ENCODE data around the gene TRAPPC11.

TRAPPC11 gene

GRCh38 chr4:183738961-183739360, 79.9 kb downstream of the TRAPPC11 start:
- H3K27ac Mint-ChIP-seq: no peak overlapping the region
- H3K27me3 Mint-ChIP-seq (ENCODE audit: low read depth): peaks cover 4% of the 10 kb centered on the region
- H3K4me3 Mint-ChIP-seq: no peak overlapping the region
- DNase-seq (ENCODE audit: low spot score): no peak
- H3K4me1 Mint-ChIP-seq (ENCODE audit: low read depth): no peaks in the 10 kb centered on the region
- H3K9me3 Mint-ChIP-seq: no peaks in the 10 kb centered on the region
- H3K36me3 Mint-ChIP-seq (ENCODE audit: low read depth): no peaks in the 10 kb centered on the region

- Mint-ChIP-seq H3K27ac (no peak overlapping the region), H3K9me3 (no peaks in the 10 kb centered on the region), H3K4me1 (ENCODE audit: low read depth) (no peaks in the 10 kb centered on the region), H3K27me3 (ENCODE audit: low read depth) (peaks cover 8% of the 10 kb centered on the region), H3K36me3 (ENCODE audit: low read depth) (no peaks in the 10 kb centered on the region), H3K4me3 (no peak overlapping the region)
- no peak for DNase-seq (ENCODE audit: low spot score)
Observed at GRCh38 chr4:183746305-183747229, 87.5 kb downstream of the TRAPPC11 start.

- H3K36me3 Mint-ChIP-seq (ENCODE audit: low read depth): no peaks in the 10 kb centered on the region
- H3K27me3 Mint-ChIP-seq (ENCODE audit: low read depth): peaks cover 6% of the 10 kb centered on the region
- H3K27ac Mint-ChIP-seq: no peak overlapping the region
- no peak overlapping the region for H3K4me3 Mint-ChIP-seq
- no peak for DNase-seq (ENCODE audit: low spot score)
- H3K9me3 Mint-ChIP-seq: no peaks in the 10 kb centered on the region
- no peaks in the 10 kb centered on the region for H3K4me1 Mint-ChIP-seq (ENCODE audit: low read depth)
Observed at GRCh38 chr4:183747380-183747779, 88.3 kb downstream of the TRAPPC11 start.

- peaks cover 6% of the 10 kb centered on the region for H3K27me3 Mint-ChIP-seq (ENCODE audit: low read depth)
- H3K27ac Mint-ChIP-seq: no peak overlapping the region
- H3K36me3 Mint-ChIP-seq (ENCODE audit: low read depth): no peaks in the 10 kb centered on the region
- H3K9me3 Mint-ChIP-seq: no peaks in the 10 kb centered on the region
- DNase-seq (ENCODE audit: low spot score): no peak
- H3K4me1 Mint-ChIP-seq (ENCODE audit: low read depth): no peaks in the 10 kb centered on the region
- no peak overlapping the region for H3K4me3 Mint-ChIP-seq
Observed at GRCh38 chr4:183747931-183748670, 89.0 kb downstream of the TRAPPC11 start.

GRCh38 chr4:183751106-183751505, 92.0 kb downstream of the TRAPPC11 start:
- H3K27me3 Mint-ChIP-seq (ENCODE audit: low read depth): peaks cover 6% of the 10 kb centered on the region
- H3K36me3 Mint-ChIP-seq (ENCODE audit: low read depth): no peaks in the 10 kb centered on the region
- no peak overlapping the region for H3K4me3 Mint-ChIP-seq
- no peaks in the 10 kb centered on the region for H3K4me1 Mint-ChIP-seq (ENCODE audit: low read depth)
- no peak for DNase-seq (ENCODE audit: low spot score)
- H3K9me3 Mint-ChIP-seq: no peaks in the 10 kb centered on the region
- no peak overlapping the region for H3K27ac Mint-ChIP-seq

GRCh38 chr4:183755596-183755995, 96.5 kb downstream of the TRAPPC11 start:
- H3K36me3 Mint-ChIP-seq (ENCODE audit: low read depth): no peaks in the 10 kb centered on the region
- no peak overlapping the region for H3K27ac Mint-ChIP-seq
- no peaks in the 10 kb centered on the region for H3K27me3 Mint-ChIP-seq (ENCODE audit: low read depth)
- no peaks in the 10 kb centered on the region for H3K9me3 Mint-ChIP-seq
- no peak overlapping the region for H3K4me3 Mint-ChIP-seq
- no peaks in the 10 kb centered on the region for H3K4me1 Mint-ChIP-seq (ENCODE audit: low read depth)
- DNase-seq (ENCODE audit: low spot score): no peak

- Mint-ChIP-seq H3K36me3 (ENCODE audit: low read depth) (no peaks in the 10 kb centered on the region), H3K27me3 (ENCODE audit: low read depth) (peaks cover 1% of the 10 kb centered on the region), H3K27ac (no peak overlapping the region), H3K4me1 (ENCODE audit: low read depth) (no peaks in the 10 kb centered on the region), H3K4me3 (no peak overlapping the region), H3K9me3 (no peaks in the 10 kb centered on the region)
- DNase-seq (ENCODE audit: low spot score): no peak
Observed at GRCh38 chr4:183757060-183757459, 98.0 kb downstream of the TRAPPC11 start.

- Mint-ChIP-seq H3K4me3 (no peak overlapping the region), H3K4me1 (ENCODE audit: low read depth) (no peaks in the 10 kb centered on the region), H3K9me3 (no peaks in the 10 kb centered on the region), H3K27ac (no peak overlapping the region), H3K27me3 (ENCODE audit: low read depth) (peaks cover 9% of the 10 kb centered on the region), H3K36me3 (ENCODE audit: low read depth) (no peaks in the 10 kb centered on the region)
- no peak for DNase-seq (ENCODE audit: low spot score)
Observed at GRCh38 chr4:183758061-183758757, 99.1 kb downstream of the TRAPPC11 start.

- no peak overlapping the region for H3K4me3 Mint-ChIP-seq
- H3K9me3 Mint-ChIP-seq: no peaks in the 10 kb centered on the region
- no peaks in the 10 kb centered on the region for H3K4me1 Mint-ChIP-seq (ENCODE audit: low read depth)
- DNase-seq (ENCODE audit: low spot score): no peak
- no peak overlapping the region for H3K27ac Mint-ChIP-seq
- H3K27me3 Mint-ChIP-seq (ENCODE audit: low read depth): peaks cover 9% of the 10 kb centered on the region
- H3K36me3 Mint-ChIP-seq (ENCODE audit: low read depth): no peaks in the 10 kb centered on the region
Observed at GRCh38 chr4:183758758-183759447, 99.8 kb downstream of the TRAPPC11 start.

GRCh38 chr4:183760326-183760725, 101.2 kb downstream of the TRAPPC11 start:
- no peak for DNase-seq (ENCODE audit: low spot score)
- H3K27ac Mint-ChIP-seq: no peak overlapping the region
- H3K4me3 Mint-ChIP-seq: no peak overlapping the region
- H3K27me3 Mint-ChIP-seq (ENCODE audit: low read depth): peaks cover 11% of the 10 kb centered on the region
- H3K9me3 Mint-ChIP-seq: no peaks in the 10 kb centered on the region
- H3K4me1 Mint-ChIP-seq (ENCODE audit: low read depth): no peaks in the 10 kb centered on the region
- H3K36me3 Mint-ChIP-seq (ENCODE audit: low read depth): no peaks in the 10 kb centered on the region
